ENCODE measurements around the gene WDR70.
"Not testable (repeated sequence)": the region's sequence is repeated elsewhere in the genome, so short reads cannot be mapped to it uniquely, and the experiment has no call there.

The WDR70 gene

DNA sequence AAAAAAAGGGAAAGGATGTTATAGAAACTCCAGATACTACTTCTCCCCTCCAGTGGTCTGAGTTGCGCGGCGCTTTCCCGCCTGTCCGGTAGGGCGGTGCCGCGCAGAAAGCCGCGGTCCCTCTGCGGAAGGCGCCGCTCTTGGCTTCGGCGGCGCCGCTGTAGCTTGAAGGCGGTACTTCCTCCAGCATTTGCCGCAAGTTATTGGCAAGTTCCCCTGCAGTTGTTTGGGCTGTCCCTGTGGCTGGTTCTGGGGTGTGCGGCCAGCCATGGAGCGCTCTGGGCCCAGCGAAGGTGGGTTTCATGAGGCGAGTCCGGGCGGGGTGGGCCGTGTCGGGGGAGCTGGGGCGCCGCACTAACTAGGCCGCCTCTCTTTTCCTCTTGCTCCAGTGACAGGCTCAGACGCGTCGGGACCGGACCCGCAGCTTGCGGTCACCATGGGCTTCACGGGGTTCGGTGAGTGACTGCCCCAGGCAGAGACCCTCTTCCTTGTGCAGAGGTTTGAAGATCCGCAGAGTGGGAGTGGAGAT is at the start of gene WDR70:
TSS of gene WDR70 (plus strand) at position 219 of the 529 bp plus-strand sequence. CDS start at position 269, 50 bp downstream.
- DNase-seq: peak; percentile 81 to 98 (median 86)
- intact Hi-C loops (cut with DNase I): loop anchor here (1.0 kb wide), 1 partner anchor 8 kb away; the partner anchor contains the start of gene NUP155

DNA sequence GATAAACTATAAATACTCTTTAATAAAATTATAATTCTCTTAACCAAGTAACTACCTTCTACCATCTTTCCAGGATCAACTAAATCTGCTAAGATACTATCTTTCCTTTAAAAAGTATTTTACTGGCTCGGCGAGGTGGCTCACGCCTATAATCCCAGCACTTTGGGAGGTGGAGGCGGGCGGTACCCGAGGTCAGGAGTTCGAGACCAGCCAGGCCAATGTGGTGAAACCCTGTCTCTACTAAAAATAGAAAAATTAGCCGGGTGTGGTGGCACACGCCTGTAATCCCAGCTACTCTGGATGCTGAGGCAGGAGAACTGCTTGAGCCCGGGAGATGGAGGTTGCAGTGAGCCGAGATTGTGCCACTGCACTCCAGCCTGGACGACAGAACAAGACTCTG is 44.4 kb upstream of the WDR70 start:
- DNase-seq; intact Hi-C loops (cut with DNase I): not testable (repeated sequence)

DNA sequence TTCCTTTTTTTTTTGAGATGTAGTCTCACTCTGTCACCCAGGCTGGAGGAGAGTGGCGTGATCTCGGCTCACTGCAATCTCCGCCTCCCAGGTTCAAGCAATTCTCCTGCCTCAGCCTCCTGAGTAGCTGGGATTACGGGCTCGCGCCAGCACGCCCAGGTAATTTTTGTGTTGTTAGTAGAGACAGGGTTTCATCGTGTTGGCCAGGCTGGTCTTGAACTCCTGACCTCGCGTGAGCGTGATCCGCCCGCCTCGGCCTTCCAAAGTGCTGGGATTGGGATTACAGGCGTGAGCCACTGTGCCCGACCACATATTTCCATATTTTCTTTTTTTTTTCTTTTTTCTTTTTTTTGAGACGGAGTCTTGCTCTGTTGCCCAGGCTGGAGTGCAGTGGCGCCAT is 36.4 kb upstream of the WDR70 start:
- intact Hi-C loops (cut with DNase I): not testable (repeated sequence)
- peak in 1 of 10 donors; percentile 35 for DNase-seq

DNA sequence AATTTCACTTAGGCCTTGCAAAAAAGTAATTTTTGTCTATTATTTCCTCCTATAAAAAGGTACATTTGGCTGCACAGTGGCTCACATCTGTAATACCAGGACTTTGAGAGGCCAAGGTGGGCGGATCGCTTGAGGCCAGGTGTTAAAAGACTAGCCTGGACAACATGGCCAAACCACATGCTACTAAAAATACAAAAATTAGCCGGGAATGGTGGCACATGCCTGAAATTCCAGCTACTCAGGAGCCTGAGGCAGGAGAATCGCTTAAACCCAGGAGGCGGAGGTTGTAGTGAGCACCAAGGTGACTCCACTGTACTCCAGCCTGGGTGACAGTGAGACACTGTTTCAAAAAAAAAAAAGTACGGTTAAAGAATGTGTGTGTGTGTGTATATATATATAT is 24.0 kb upstream of the WDR70 start:
- DNase-seq: no peak
- intact Hi-C loops (cut with DNase I): no loop called here

DNA sequence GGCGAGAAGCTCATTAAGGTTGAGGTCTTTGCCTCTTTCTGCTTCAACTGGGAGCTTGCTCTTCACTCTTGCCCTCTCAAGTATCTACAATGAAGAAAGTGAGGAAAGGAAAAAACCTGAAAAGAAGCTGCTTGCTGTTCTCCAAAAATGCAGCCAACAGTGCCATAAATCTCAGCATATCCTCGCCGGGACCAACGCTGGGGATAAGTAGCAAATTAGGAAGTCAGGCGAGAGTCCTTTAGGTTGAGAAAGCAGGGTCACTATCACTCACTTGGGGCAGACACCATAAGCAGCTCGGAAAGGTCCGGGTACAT is 8.6 kb upstream of the WDR70 start:
- DNase-seq: no peak
- intact Hi-C loops (cut with DNase I): no loop called here

DNA sequence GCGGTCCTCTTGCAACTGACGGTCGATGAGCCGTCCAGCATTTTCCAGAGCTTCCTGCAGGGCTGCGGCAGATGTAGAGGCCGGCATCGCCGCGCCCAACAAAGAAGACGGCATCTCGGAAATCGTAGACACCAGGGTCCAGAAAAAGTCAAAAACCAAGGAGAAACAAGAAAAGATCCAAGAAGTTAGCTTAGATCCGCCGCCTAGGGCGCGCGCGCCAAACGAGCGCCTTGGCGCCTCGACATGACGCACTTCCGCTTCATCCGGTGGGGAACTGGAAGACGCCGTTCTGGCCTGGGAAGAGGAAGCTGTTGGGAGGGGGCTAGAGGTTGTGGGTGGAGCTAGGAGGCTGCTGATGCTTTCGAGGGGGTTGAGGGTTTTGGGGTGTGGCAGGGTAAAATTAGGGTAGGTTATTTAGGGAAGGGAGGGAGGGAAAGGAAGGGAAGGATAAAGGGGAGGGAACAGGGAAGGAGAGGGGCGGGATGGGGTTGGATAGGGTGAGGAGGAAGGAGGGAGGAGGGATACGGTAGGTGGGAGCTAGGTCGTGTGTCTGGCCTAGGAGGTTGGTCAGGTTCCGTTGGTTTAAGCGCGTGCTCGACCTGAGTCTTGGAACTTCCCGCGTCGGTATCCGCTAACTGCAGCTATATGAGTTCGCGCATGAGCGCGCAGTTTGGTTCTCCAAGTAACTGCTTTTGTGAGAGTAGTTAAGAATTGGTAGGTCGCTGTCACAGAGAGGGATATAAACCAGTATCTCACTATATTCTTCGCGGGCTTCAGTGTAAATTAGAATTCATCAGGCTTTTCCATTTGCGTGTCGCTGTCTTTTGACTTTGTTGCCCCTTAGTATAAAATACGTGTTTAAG is 8.0 kb upstream of the WDR70 start, which contains the start of gene NUP155:
TSS of gene NUP155 (minus strand) at position 243 of the 863 bp plus-strand sequence. CDS start at position 114, 129 bp downstream.
- intact Hi-C loops (cut with DNase I): loop anchor here (1.0 kb wide), 1 partner anchor 8 kb away; the partner anchor contains the start of gene WDR70
- peak; percentile 88 to 99 (median 92) for DNase-seq

DNA sequence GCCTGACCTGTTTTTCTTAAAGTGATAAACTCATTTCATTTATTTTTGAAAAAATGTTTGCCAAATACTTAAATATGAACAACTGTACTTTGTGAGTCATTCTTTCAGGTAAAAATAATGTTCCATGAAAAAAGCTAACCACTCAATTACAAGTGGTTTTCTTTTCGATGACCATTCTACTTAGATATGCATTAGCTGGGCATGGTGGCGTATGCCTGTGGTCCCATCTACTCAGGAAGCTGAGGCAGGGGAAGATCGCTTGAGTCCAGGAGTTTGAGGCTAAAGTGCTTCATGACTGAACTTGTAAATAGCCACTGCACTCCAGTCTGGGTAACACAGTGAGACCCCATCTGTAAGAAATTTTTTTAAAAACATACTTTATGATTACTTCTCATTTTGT is 4.0 kb upstream of the WDR70 start:
- intact Hi-C loops (cut with DNase I): no loop called here
- DNase-seq: no peak

- intact Hi-C loops (cut with DNase I); DNase-seq: not testable (repeated sequence)
Measured at GRCh38 chr5:37378066-37378465, 1.1 kb upstream of the WDR70 start.

DNA sequence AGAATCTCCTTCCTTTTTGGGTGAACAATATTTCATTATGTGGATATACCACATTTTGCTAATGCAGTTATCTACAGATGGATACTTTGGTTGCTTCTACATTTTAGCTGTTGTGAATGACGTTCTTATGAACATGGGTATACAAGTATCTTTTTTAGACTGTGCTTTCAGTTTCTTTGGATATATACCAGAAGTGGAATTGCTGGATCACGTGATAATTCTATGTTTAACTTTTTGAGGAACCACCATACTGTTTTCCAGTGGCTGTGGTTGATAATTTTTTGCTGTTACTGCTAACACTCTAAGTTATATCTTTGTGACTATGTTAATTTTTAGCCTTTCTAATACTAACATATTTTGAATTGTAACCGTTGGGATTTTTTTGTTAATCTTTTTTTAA is 12.5 kb downstream of the WDR70 start:
- intact Hi-C loops (cut with DNase I): no loop called here
- DNase-seq: no peak

GRCh38 chr5:37396352-37396751 is 17.2 kb downstream of the WDR70 start:
- intact Hi-C loops (cut with DNase I): no loop called here
- no peak for DNase-seq

- DNase-seq: no peak
- intact Hi-C loops (cut with DNase I): no loop called here
Measured at GRCh38 chr5:37400501-37400900, 21.4 kb downstream of the WDR70 start.

GRCh38 chr5:37412515-37412914 is 33.4 kb downstream of the WDR70 start:
- intact Hi-C loops (cut with DNase I): loop anchor here (2.0 kb wide), 1 partner anchor 424 kb away; no protein-coding TSS in a partner anchor
- no peak for DNase-seq

DNA sequence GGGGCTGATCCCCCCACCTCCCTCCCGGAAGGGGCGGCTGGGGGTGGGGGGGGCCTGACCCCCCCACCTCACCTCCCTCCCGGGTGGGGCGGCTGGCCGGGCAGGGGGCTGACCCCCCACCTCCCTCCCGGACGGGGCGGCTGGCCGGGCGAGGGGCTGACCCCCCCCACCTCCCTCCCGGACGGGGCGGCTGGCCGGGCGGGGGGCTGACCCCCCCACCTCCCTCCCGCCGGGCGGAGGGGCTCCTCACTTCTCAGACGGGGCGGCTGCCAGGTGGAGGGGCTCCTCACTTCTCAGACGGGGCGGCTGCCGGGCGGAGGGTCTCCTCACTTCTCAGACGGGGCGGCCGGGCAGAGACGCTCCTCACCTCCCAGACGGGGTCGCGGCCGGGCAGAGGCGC is 36.3 kb downstream of the WDR70 start:
- intact Hi-C loops (cut with DNase I); DNase-seq: not testable (repeated sequence)

DNA sequence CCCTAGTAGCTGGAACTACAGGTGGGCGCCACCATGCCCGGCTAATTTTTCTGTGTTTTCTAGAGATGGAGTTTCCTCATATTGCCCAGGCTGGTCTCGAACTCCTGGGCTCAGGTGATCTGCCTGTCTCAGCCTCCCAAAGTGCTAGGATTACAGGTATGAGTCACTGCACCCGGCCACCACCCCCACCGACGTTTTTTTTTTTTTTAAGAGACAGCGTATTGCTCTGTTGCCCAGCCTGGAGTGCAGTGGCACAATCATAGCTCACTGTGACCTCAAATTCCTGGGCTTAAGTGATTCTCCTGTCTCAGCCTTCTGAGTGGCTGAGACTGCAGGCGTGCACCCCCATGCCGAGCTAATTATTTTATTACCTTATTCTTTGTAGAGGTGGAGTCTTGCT is 38.2 kb downstream of the WDR70 start:
- DNase-seq: no peak
- intact Hi-C loops (cut with DNase I): no loop called here

- intact Hi-C loops (cut with DNase I): no loop called here
- DNase-seq: no peak
Measured at GRCh38 chr5:37424441-37424840, 45.3 kb downstream of the WDR70 start.

GRCh38 chr5:37428044-37428443 is 48.9 kb downstream of the WDR70 start:
- DNase-seq: no peak
- intact Hi-C loops (cut with DNase I): no loop called here

GRCh38 chr5:37435261-37435660 is 56.1 kb downstream of the WDR70 start:
- intact Hi-C loops (cut with DNase I): no loop called here
- DNase-seq: no peak

GRCh38 chr5:37436146-37436934 is 57.2 kb downstream of the WDR70 start:
- DNase-seq: no peak
- intact Hi-C loops (cut with DNase I): no loop called here

GRCh38 chr5:37437711-37438110 is 58.6 kb downstream of the WDR70 start:
- intact Hi-C loops (cut with DNase I): no loop called here
- no peak for DNase-seq

DNA sequence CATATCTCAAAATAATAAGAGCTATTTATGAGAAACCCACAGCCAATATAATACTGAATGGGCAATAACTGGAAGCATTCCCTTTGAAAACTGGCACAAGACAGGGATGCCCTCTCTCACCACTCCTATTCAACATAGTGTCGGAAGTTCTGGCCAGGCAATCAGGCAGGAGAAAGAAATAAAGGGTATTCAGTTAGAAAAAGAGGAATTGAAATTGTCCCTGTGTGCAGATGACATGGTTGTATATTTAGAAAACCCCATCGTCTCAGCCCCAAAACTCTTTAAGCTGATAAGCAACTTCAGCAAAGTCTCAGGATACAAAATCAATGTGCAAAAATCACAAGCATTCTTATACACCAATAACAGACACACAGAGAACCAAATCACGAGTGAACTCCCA is 66.7 kb downstream of the WDR70 start:
- intact Hi-C loops (cut with DNase I); DNase-seq: not testable (repeated sequence)

- no peak for DNase-seq
- intact Hi-C loops (cut with DNase I): no loop called here
Measured at GRCh38 chr5:37448941-37449340, 69.8 kb downstream of the WDR70 start.

Measured in posterior cingulate gyrus (tissue), 11 donors.